Right cardiac atrium (tissue), 5 donors: ENCODE data around the gene FRG2. TPM values are rescaled to one million over a fixed set of nuclear protein-coding genes. Genes with fewer than 3 reads are reported as not detected.
"Not testable (repeated sequence)": the region's sequence is repeated elsewhere in the genome, so short reads cannot be mapped to it uniquely, and the experiment has no call there.

Experiments used
- ATAC-seq, 2 donors: fragments of 200-7000 bp; cut with Tn5 transposase; one replicate each; pipeline versions ENCODE4 v1.8.0 to v1.9.1; 2020; ENCODE audit warnings: moderate library complexity in 2 of 2, mild to moderate bottlenecking in 1 of 2
- DNase-seq, 3 donors: peaks; one replicate each; pipeline ENCODE4 v3.0.0-alpha.2; 2020
- H3K27ac ChIP-seq: one replicate; pipeline ENCODE4 v1.5.1; 2013; ENCODE audit warnings: mild to moderate bottlenecking, low read length, control low read depth, moderate library complexity
- H3K27me3 ChIP-seq: one replicate; pipeline ENCODE4 v1.6.1; 2013; ENCODE audit not compliant: control insufficient read depth, insufficient read depth
- H3K4me1 ChIP-seq: one replicate; pipeline ENCODE4 v1.6.1; 2013; ENCODE audit warnings: low read length; ENCODE audit not compliant: control insufficient read depth, insufficient read depth
- H3K4me3 ChIP-seq: one replicate; pipeline ENCODE4 v1.5.1; 2013; ENCODE audit warnings: low read length, control low read depth
- H3K9me3 ChIP-seq: one replicate; pipeline ENCODE4 v1.6.1; 2013; ENCODE audit warnings: low read length; ENCODE audit not compliant: control insufficient read depth
- WGBS: extraction: QIAGEN DNeasy Blood & Tissue Kit; methylation state at CpG from one replicate; pipeline ENCODE4 v1.1.7; 2013; 5-methylcytosine and 5-hydroxymethylcytosine counted together
- intact Hi-C, 4 donors: fragments of 100-400 bp; cut with DNase I; formaldehyde crosslinking; loops; one replicate each; pipeline versions ENCODE4 v1.11.0 to v1.14.0; 2022 to 2023
- long read RNA-seq, 4 donors: library from polyadenylated mRNA; unstranded; transcript quantifications; one replicate each; pipeline ENCODE4 v2.0.0, GENCODE V29; 2020 to 2021
- polyA plus RNA-seq: library from polyadenylated mRNA; stranded (reverse); fragments of 200-250 nt; gene quantifications from one replicate; pipeline ENCODE4 v1.2.3, GENCODE V29; 2013
- total RNA-seq, 4 donors: library from RNA; stranded (reverse); fragmentation: NEBNext Ultra II Directional; extraction: Animal tissue kit (Norgen Biotek cat#: 25700); gene quantifications; one replicate each; pipeline ENCODE4 v1.2.1, GENCODE V29; 2021
- donor health status: healthy with polysubstance abuse.
- donor health status: DM: no; HTN: yes; CAD: no.
- donor health status: DM: no; HTN: no; CAD: no.
- donor health status: DM: no; HTN: yes; CAD: no; lungs with severe emphysema.
- donor health status: DM: yes; HTN: yes; CAD: no.

Gene FRG2
- total RNA-seq (not detected), polyA plus RNA-seq (not detected)
- long read RNA-seq, donor 1: 0 reads
- long read RNA-seq, donor 2: 0 reads
- long read RNA-seq, donor 3: 0 reads
- long read RNA-seq, donor 4: 0 reads

- DNase-seq, H3K9me3 ChIP-seq, intact Hi-C loops, H3K4me3 ChIP-seq, H3K27ac ChIP-seq, H3K4me1 ChIP-seq, H3K27me3 ChIP-seq, ATAC-seq: not testable (repeated sequence)
- WGBS: 65% methylated on average over 3 of the region's 10 CpGs
Observed at GRCh38 chr4:190027156-190027555, at the start of gene FRG2. Gene FRG2 (minus strand): TSS chr4:190027256. CDS start chr4:190027204, 52 bp downstream.

DNA sequence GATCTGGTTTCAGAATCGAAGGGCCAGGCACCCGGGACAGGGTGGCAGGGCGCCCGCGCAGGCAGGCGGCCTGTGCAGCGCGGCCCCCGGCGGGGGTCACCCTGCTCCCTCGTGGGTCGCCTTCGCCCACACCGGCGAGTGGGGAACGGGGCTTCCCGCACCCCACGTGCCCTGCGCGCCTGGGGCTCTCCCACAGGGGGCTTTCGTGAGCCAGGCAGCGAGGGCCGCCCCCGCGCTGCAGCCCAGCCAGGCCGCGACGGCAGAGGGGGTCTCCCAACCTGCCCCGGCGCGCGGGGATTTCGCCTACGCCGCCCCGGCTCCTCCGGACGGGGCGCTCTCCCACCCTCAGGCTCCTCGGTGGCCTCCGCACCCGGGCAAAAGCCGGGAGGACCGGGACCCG lies 41.3 kb upstream of the FRG2 start:
- ATAC-seq, H3K4me1 ChIP-seq, H3K27ac ChIP-seq, intact Hi-C loops, H3K4me3 ChIP-seq, H3K27me3 ChIP-seq, H3K9me3 ChIP-seq: not testable (repeated sequence)
- 55% methylated on average over 36 of the region's 45 CpGs for WGBS
- peak in 2 of 3 donors; percentile 11 to 87 for DNase-seq

DNA sequence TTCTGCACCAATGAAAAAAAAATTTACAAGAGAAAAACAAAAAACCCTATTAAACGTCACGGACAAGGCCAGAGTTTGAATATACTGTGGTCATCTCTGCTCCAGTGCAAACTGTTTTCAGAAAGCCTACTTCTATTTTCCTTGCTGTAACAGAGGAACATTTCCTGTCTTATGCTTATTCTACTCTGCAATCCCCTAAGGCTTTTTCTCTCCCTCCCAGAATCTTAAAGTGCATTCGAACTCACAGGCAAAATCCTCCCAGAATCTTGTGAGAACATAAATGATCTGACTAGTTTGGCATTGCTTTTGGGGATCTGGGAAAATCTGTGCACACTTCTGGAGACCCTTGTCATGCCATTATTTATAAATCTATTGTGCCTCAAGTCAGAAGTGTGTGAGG lies 37.7 kb upstream of the FRG2 start:
- H3K4me3 ChIP-seq, H3K27ac ChIP-seq, H3K27me3 ChIP-seq, DNase-seq, H3K9me3 ChIP-seq, intact Hi-C loops, H3K4me1 ChIP-seq, ATAC-seq: not testable (repeated sequence)
- WGBS: 13% methylated on average over 3 of the region's 3 CpGs

DNA sequence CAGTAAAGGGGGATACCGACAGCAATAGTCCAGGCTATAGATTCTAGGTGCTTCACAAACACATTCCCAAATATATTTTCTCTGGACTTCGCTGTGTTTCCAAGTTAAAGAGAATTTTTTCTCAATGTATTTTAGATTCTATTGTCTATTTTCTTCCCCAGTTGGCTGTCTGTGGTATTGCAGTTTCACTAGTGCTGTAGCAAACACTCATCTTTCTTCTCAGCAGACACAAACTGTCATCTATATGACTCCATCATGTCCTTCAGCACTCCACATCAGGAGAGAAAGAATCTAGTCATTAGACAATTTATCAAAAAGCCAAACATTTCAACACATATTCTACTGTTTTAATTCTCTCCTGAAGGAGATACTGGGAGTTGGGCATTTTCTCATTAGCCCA lies 37.3 kb upstream of the FRG2 start, which contains the start of gene DBET:
DBET (plus strand) TSS at position 161 of the 400 bp plus-strand sequence.
- H3K4me1 ChIP-seq, H3K27ac ChIP-seq, DNase-seq, intact Hi-C loops, H3K4me3 ChIP-seq, ATAC-seq, H3K9me3 ChIP-seq, H3K27me3 ChIP-seq: not testable (repeated sequence)
- 38% methylated on average over 2 of the region's 2 CpGs for WGBS

DNA sequence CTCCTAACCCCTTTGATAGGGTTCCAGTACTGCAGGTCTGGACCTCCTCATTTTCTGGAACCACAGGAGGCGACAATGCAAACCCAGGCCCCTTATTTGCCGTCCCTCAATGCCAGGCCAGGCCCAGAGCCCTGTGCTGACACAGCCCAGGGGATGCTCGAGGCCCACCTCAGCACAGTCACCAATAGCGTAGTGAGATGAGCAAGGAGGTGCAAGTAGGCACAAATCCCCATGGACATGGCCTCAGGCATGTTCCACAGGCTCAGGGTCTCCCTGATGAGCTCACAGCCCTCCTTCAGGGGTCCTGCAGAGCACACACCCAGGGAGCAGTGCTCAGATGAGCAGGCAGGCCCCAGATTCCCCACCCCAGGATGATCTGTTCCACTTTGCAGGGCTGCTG lies 31.9 kb upstream of the FRG2 start:
- H3K27me3 ChIP-seq, H3K27ac ChIP-seq, H3K4me3 ChIP-seq, intact Hi-C loops, H3K4me1 ChIP-seq, ATAC-seq, H3K9me3 ChIP-seq: not testable (repeated sequence)
- DNase-seq: peak in 1 of 3 donors; percentile 35
- WGBS: 51% methylated on average over 4 of the region's 4 CpGs

DNA sequence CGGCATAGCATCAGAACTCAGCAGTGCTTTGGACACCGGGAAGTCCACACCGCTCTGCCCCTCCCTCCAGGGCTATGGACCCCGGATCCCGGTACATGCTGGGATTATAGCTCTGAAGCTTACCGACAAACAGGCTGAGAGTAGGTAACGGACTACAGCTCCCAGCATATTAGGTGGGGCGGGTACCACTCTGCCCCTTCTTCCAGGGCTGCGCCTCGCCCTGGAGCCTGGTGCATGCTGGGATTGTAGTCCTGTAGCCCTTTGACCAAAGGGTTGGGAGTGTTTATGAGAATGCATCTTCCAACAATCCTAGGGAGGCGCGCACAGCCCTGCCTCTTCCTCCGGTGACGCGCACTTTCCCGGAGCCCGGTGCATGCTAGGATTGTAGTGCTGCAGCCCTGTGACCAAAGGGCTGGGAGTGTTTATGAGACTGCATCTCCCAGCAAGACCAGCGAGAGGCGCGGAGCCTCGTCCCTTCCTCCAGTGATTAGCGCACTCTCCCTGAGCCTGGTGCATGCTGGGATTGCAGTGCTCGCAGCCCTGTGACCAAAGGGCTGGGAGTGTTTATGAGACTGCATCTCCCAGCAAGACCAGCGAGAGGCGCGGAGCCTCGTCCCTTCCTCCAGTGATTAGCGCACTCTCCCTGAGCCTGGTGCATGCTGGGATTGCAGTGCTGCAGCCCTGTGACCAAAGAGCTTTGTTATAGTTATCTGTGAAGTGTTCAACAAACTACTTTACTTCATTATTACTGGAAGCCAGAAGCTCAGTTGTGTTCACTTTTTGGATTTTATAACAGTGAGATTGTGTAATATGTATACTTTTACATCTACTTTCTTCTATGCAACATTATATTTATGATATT lies 22.6 kb upstream of the FRG2 start:
- H3K27me3 ChIP-seq, H3K27ac ChIP-seq, H3K4me3 ChIP-seq, H3K4me1 ChIP-seq, H3K9me3 ChIP-seq, intact Hi-C loops, ATAC-seq: not testable (repeated sequence)
- 38% methylated on average over 6 of the region's 28 CpGs for WGBS
- peak in 1 of 3 donors; percentile 36 for DNase-seq

GRCh38 chr4:190047627-190048026 lies 20.6 kb upstream of the FRG2 start:
- H3K4me3 ChIP-seq, H3K27me3 ChIP-seq, ATAC-seq, H3K27ac ChIP-seq, intact Hi-C loops, H3K4me1 ChIP-seq, DNase-seq, H3K9me3 ChIP-seq: not testable (repeated sequence)
- 11% methylated on average over 1 of the region's 12 CpGs for WGBS

GRCh38 chr4:190040873-190041272 lies 13.8 kb upstream of the FRG2 start:
- H3K4me3 ChIP-seq, ATAC-seq, H3K27ac ChIP-seq, H3K27me3 ChIP-seq, H3K9me3 ChIP-seq, intact Hi-C loops, H3K4me1 ChIP-seq: not testable (repeated sequence)
- 26% methylated on average over 31 of the region's 40 CpGs for WGBS
- DNase-seq: peak in 1 of 3 donors; percentile 23

GRCh38 chr4:190037704-190038388 lies 10.8 kb upstream of the FRG2 start:
- H3K4me1 ChIP-seq, H3K4me3 ChIP-seq, H3K9me3 ChIP-seq, H3K27ac ChIP-seq, intact Hi-C loops, ATAC-seq, H3K27me3 ChIP-seq: not testable (repeated sequence)
- peak in 1 of 3 donors; percentile 21 for DNase-seq
- WGBS: 5% methylated on average over 6 of the region's 39 CpGs

GRCh38 chr4:190031264-190031663 lies 4.2 kb upstream of the FRG2 start:
- H3K4me1 ChIP-seq, H3K9me3 ChIP-seq, intact Hi-C loops, DNase-seq, H3K4me3 ChIP-seq, H3K27ac ChIP-seq, ATAC-seq, H3K27me3 ChIP-seq: not testable (repeated sequence)
- WGBS: 54% methylated on average over 3 of the region's 5 CpGs
